HG02981 (cell line): ENCODE measurements around the gene DOCK1.
"Not testable (repeated sequence)": the region's sequence is repeated elsewhere in the genome, so short reads cannot be mapped to it uniquely, and the experiment has no call there.

ENCODE experiments used
- ATAC-seq: cut with Tn5 transposase; IDR thresholded peaks from one replicate; pipeline ENCODE4 v1.9.1; 2021; ENCODE audit warnings: mild to moderate bottlenecking, moderate library complexity; ENCODE audit not compliant: unreplicated experiment

The DOCK1 gene

GRCh38 chr10:126902157-126902556 lies 3.1 kb upstream of the DOCK1 start:
- no peak for ATAC-seq

GRCh38 chr10:126903656-126904360 lies 1.4 kb upstream of the DOCK1 start:
- ATAC-seq, result no peak

- no peak for ATAC-seq
These were observed 761 bp upstream of the DOCK1 start for GRCh38 chr10:126904516-126904817.

GRCh38 chr10:126905776-126906703 lies 812 bp downstream of the DOCK1 start:
- no peak for ATAC-seq

GRCh38 chr10:126906704-126907422 lies 1.6 kb downstream of the DOCK1 start:
- no peak for ATAC-seq

GRCh38 chr10:126907423-126907970 lies 2.3 kb downstream of the DOCK1 start:
- no peak for ATAC-seq

GRCh38 chr10:126908225-126908624 lies 3.0 kb downstream of the DOCK1 start:
- no peak for ATAC-seq

- no peak for ATAC-seq
These were observed 3.5 kb downstream of the DOCK1 start for GRCh38 chr10:126908729-126909128.

- no peak for ATAC-seq
These were observed 3.9 kb downstream of the DOCK1 start for GRCh38 chr10:126909147-126909546.

GRCh38 chr10:126910196-126910595 lies 5.0 kb downstream of the DOCK1 start:
- no peak for ATAC-seq

- ATAC-seq, result no peak
These were observed 5.6 kb downstream of the DOCK1 start for GRCh38 chr10:126910798-126911197.

- no peak for ATAC-seq
These were observed 6.1 kb downstream of the DOCK1 start for GRCh38 chr10:126911301-126911700.

- ATAC-seq, result no peak
These were observed 8.1 kb downstream of the DOCK1 start for GRCh38 chr10:126913316-126913715.

- no peak for ATAC-seq
These were observed 9.3 kb downstream of the DOCK1 start for GRCh38 chr10:126914561-126914960.

GRCh38 chr10:126916952-126917351 lies 11.7 kb downstream of the DOCK1 start:
- not testable (repeated sequence) for ATAC-seq

- no peak for ATAC-seq
These were observed 12.1 kb downstream of the DOCK1 start for GRCh38 chr10:126917375-126917774.

- ATAC-seq, result no peak
These were observed 13.0 kb downstream of the DOCK1 start for GRCh38 chr10:126917975-126918908.

- ATAC-seq, result no peak
These were observed 14.2 kb downstream of the DOCK1 start for GRCh38 chr10:126919426-126919825.

- ATAC-seq, result no peak
These were observed 15.9 kb downstream of the DOCK1 start for GRCh38 chr10:126921162-126921561.

GRCh38 chr10:126921974-126922525 lies 16.8 kb downstream of the DOCK1 start:
- no peak for ATAC-seq
